NB4 (cell line): ENCODE measurements around the gene FXYD1.

Experiments used
- MYC ChIP-seq: IDR thresholded peaks from 2 replicates; pipeline ENCODE4 v1.6.1; 2011; ENCODE audit warnings: low read depth, low read length
- POLR2A ChIP-seq: IDR thresholded peaks from 2 replicates; pipeline ENCODE4 v1.6.1; 2011; ENCODE audit warnings: mild to moderate bottlenecking; ENCODE audit not compliant: insufficient read length; ENCODE audit errors: extremely low read depth
- TF ChIP-seq, protein P1 (sequence below): IDR thresholded peaks from one replicate; pipeline ENCODE4 v1.5.1; 2012; ENCODE audit warnings: low read depth, low read length
- TF ChIP-seq, protein P2 (sequence below): IDR thresholded peaks from 2 replicates; pipeline ENCODE4 v1.6.1; 2011; ENCODE audit warnings: low read depth, low read length

DNA sequence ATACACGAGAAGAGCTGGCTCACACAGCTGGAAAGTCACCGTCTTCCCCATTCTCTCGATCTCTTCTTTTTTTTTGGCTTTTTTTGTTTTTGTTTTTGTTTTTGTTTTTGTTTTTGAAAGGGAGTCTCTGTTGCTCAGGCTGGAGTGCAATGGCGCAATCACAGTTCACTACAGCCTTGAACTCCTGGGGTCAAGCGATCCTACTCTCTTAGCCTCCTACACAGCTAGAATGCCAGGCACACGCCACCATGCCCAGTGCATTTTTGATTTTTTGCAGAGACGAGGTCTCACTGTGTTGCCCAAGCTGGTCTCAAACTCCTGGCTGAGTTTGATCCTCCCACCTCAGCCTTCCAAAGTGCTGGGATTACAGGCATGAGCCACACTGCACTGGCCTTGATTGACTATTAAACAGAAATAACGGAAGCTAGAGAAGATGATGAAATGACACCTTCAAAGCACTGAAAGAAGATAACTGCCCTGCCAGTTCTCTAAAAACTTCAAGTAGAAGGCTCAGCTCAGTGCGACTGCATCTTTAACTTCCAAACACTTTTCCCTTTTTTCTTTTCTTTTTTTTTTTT lies 19.0 kb upstream of the FXYD1 start:
- TF ChIP-seq POLR2A = no peak
- TF ChIP-seq, protein P1, sequence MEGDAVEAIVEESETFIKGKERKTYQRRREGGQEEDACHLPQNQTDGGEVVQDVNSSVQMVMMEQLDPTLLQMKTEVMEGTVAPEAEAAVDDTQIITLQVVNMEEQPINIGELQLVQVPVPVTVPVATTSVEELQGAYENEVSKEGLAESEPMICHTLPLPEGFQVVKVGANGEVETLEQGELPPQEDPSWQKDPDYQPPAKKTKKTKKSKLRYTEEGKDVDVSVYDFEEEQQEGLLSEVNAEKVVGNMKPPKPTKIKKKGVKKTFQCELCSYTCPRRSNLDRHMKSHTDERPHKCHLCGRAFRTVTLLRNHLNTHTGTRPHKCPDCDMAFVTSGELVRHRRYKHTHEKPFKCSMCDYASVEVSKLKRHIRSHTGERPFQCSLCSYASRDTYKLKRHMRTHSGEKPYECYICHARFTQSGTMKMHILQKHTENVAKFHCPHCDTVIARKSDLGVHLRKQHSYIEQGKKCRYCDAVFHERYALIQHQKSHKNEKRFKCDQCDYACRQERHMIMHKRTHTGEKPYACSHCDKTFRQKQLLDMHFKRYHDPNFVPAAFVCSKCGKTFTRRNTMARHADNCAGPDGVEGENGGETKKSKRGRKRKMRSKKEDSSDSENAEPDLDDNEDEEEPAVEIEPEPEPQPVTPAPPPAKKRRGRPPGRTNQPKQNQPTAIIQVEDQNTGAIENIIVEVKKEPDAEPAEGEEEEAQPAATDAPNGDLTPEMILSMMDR = no peak
- TF ChIP-seq, protein P2, sequence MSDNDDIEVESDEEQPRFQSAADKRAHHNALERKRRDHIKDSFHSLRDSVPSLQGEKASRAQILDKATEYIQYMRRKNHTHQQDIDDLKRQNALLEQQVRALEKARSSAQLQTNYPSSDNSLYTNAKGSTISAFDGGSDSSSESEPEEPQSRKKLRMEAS = no peak
- TF ChIP-seq MYC = no peak
